Neural cell (in vitro differentiated cells): ENCODE results near the gene SKIDA1.

ENCODE experiments used
- EZH2 ChIP-seq: fragments of 200-600, 300-800 bp; shearing (Covaris generic), sonication (generic); IDR thresholded peaks from 2 replicates; pipeline ENCODE4 v1.6.1; 2014; ENCODE audit warnings: antibody characterized with exemption, low read length, borderline replicate concordance, mild to moderate bottlenecking; ENCODE audit not compliant: insufficient read depth, poor library complexity, severe bottlenecking
- POLR2AphosphoS5 ChIP-seq: IDR thresholded peaks from 2 replicates; pipeline ENCODE4 v1.6.1; 2012
- TF ChIP-seq, protein P1 (sequence below): fragments of 450-650 bp; IDR thresholded peaks from 2 replicates; pipeline ENCODE4 v1.5.1; 2014; ENCODE audit warnings: antibody characterized with exemption, mild to moderate bottlenecking, moderate library complexity; ENCODE audit not compliant: poor library complexity, severe bottlenecking

GRCh38 chr10:21508706-21509331, 16.7 kb downstream of the SKIDA1 start:
- TF ChIP-seq EZH2: no peak
- TF ChIP-seq, protein P1, sequence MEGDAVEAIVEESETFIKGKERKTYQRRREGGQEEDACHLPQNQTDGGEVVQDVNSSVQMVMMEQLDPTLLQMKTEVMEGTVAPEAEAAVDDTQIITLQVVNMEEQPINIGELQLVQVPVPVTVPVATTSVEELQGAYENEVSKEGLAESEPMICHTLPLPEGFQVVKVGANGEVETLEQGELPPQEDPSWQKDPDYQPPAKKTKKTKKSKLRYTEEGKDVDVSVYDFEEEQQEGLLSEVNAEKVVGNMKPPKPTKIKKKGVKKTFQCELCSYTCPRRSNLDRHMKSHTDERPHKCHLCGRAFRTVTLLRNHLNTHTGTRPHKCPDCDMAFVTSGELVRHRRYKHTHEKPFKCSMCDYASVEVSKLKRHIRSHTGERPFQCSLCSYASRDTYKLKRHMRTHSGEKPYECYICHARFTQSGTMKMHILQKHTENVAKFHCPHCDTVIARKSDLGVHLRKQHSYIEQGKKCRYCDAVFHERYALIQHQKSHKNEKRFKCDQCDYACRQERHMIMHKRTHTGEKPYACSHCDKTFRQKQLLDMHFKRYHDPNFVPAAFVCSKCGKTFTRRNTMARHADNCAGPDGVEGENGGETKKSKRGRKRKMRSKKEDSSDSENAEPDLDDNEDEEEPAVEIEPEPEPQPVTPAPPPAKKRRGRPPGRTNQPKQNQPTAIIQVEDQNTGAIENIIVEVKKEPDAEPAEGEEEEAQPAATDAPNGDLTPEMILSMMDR: no peak
- TF ChIP-seq POLR2AphosphoS5: no peak
